HG03196 (cell line): ENCODE data around the gene ALCAM.
"Not testable (repeated sequence)": the region's sequence is repeated elsewhere in the genome, so short reads cannot be mapped to it uniquely, and the experiment has no call there.

Experiments
- ATAC-seq: cut with Tn5 transposase; IDR thresholded peaks from one replicate; pipeline ENCODE4 v1.9.1; 2021; ENCODE audit not compliant: unreplicated experiment

Gene ALCAM

GRCh38 chr3:105564546-105565288 lies 198.0 kb downstream of the ALCAM start:
- ATAC-seq, result no peak

GRCh38 chr3:105571005-105571404 lies 204.3 kb downstream of the ALCAM start:
- ATAC-seq, result no peak

GRCh38 chr3:105572501-105572900 lies 205.8 kb downstream of the ALCAM start:
- ATAC-seq, result no peak

- no peak for ATAC-seq
Observed at GRCh38 chr3:105579439-105579838, 212.7 kb downstream of the ALCAM start.

- ATAC-seq, result no peak
Observed at GRCh38 chr3:105580296-105580965, 213.7 kb downstream of the ALCAM start.

- no peak for ATAC-seq
Observed at GRCh38 chr3:105582015-105582414, 215.3 kb downstream of the ALCAM start.

GRCh38 chr3:105584003-105584790 lies 217.5 kb downstream of the ALCAM start:
- no peak for ATAC-seq

GRCh38 chr3:105593315-105593714 lies 226.6 kb downstream of the ALCAM start:
- ATAC-seq, result no peak

GRCh38 chr3:105594219-105594618 lies 227.5 kb downstream of the ALCAM start:
- no peak for ATAC-seq

- no peak for ATAC-seq
Observed at GRCh38 chr3:105598042-105598796, 231.5 kb downstream of the ALCAM start.

- no peak for ATAC-seq
Observed at GRCh38 chr3:105599350-105599749, 232.6 kb downstream of the ALCAM start.

- ATAC-seq, result not testable (repeated sequence)
Observed at GRCh38 chr3:105601756-105602155, 235.0 kb downstream of the ALCAM start.

GRCh38 chr3:105602286-105602685 lies 235.6 kb downstream of the ALCAM start:
- ATAC-seq, result not testable (repeated sequence)

GRCh38 chr3:105603516-105603915 lies 236.8 kb downstream of the ALCAM start:
- not testable (repeated sequence) for ATAC-seq

GRCh38 chr3:105606016-105606415 lies 239.3 kb downstream of the ALCAM start:
- no peak for ATAC-seq

- no peak for ATAC-seq
Observed at GRCh38 chr3:105608623-105609022, 241.9 kb downstream of the ALCAM start.

GRCh38 chr3:105610473-105610872 lies 243.8 kb downstream of the ALCAM start:
- no peak for ATAC-seq

GRCh38 chr3:105611304-105612192 lies 244.8 kb downstream of the ALCAM start:
- ATAC-seq, result no peak

- no peak for ATAC-seq
Observed at GRCh38 chr3:105613120-105613519, 246.4 kb downstream of the ALCAM start.
